Measurements from ENCODE around the gene FOXN3.

DNA sequence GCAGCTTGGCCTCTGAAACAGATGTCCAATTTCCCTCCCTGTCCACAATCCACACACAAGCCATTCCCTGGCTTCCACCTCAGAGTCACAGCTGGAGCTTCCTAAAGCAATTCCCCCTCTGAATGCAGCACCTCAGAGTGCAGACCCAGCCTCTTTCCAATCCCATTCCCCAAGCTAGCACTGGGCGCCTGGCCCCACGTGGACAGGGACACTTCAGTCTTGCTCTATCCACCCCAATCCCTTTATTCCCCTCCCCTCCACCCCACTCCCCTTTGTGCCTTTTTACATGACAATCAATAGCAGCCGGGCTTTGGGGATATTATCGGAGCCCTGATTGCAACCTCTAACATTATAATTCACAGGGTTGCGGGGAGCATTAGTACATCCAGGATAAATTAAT, 300.0 kb downstream of the FOXN3 start:
- TF ChIP-seq, protein P1, sequence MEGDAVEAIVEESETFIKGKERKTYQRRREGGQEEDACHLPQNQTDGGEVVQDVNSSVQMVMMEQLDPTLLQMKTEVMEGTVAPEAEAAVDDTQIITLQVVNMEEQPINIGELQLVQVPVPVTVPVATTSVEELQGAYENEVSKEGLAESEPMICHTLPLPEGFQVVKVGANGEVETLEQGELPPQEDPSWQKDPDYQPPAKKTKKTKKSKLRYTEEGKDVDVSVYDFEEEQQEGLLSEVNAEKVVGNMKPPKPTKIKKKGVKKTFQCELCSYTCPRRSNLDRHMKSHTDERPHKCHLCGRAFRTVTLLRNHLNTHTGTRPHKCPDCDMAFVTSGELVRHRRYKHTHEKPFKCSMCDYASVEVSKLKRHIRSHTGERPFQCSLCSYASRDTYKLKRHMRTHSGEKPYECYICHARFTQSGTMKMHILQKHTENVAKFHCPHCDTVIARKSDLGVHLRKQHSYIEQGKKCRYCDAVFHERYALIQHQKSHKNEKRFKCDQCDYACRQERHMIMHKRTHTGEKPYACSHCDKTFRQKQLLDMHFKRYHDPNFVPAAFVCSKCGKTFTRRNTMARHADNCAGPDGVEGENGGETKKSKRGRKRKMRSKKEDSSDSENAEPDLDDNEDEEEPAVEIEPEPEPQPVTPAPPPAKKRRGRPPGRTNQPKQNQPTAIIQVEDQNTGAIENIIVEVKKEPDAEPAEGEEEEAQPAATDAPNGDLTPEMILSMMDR (IDR thresholded peaks at IDR 0.05; ENCODE audit: insufficient read depth, low read depth, low read length), result no peak
- TF ChIP-seq EZH2 (IDR thresholded peaks at IDR 0.05; ENCODE audit: insufficient read depth, low read length), result no peak

Measured in astrocyte (in vitro differentiated cells and primary cell).